T-helper 2 cell treated with Interferon-gamma antibody and Interleukin-4, amounts not matched to agents 5 μg/mL and 100 μg/mL, for 36 hours (primary cell): Measurements from ENCODE around the gene TRPV3.
"Not testable (repeated sequence)": the region's sequence is repeated elsewhere in the genome, so short reads cannot be mapped to it uniquely, and the experiment has no call there.

Experiments
- DNase-seq: peaks from one replicate; pipeline ENCODE4 v3.0.0; 2021; ENCODE audit warnings: low spot score
- H3K27ac Mint-ChIP-seq: one replicate; pipeline ENCODE4 v1.8.0; 2021; ENCODE audit warnings: mild to moderate bottlenecking, mixed read lengths
- H3K27me3 Mint-ChIP-seq: one replicate; pipeline ENCODE4 v1.8.0; 2021; ENCODE audit warnings: low read depth, mixed read lengths
- H3K36me3 Mint-ChIP-seq: one replicate; pipeline ENCODE4 v1.8.0; 2021; ENCODE audit warnings: low read depth, mixed read lengths
- H3K4me1 Mint-ChIP-seq: one replicate; pipeline ENCODE4 v1.8.0; 2021; ENCODE audit warnings: low read depth, mixed read lengths
- H3K4me3 Mint-ChIP-seq: one replicate; pipeline ENCODE4 v1.8.0; 2022; ENCODE audit warnings: mild to moderate bottlenecking, moderate library complexity, mixed read lengths
- H3K9me3 Mint-ChIP-seq: one replicate; pipeline ENCODE4 v1.8.0; 2021; ENCODE audit warnings: mixed read lengths

TRPV3 gene

DNA sequence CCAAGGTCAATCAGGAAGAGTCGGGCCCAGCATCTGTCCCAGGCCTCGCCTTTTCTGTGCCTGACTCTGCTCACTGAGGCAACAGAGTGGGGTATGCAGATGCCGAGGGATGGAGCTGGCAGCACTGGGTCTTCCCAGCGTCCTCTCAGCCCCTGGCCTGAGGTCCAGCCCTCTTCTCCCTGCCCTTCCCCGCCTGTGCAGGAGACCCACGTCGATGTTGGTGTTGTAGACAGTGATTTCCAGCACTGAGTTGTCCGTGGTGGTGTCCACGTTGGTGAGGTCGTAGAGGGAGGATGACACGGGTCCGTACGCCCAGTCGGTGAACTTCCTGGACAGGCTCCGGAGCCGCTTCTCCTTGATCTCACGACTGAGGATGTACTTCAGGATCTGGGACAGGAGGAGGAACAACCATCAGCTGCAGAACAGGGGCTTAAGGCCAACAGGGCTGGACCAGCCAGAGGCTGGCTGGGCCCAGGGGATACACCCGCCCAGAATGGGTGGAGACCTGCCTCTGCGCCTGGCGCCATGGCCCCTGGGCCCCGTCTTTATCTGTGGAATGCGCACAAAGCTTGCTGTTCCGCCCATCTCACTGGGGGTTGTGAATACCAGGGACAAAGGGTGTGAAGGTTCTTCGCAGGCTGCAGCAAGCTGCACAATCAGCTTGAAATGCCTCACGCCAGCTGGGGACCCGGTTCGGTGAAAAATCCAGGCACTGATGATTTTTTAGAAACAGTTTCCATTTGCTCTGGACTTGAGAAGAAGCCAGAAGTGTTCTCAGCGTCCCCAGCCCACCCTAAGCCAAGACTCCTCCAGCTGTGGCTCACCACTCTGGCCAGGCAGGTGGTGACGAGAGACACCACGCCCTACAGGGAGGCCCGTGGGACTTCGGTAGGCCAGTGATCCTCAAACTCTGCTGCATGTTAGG lies 27.5 kb downstream of the TRPV3 start:
- DNase-seq = no peak
- no peaks in the 10 kb centered on the region for H3K9me3 Mint-ChIP-seq
- H3K36me3 Mint-ChIP-seq = no peaks in the 10 kb centered on the region
- no peaks in the 10 kb centered on the region for H3K27me3 Mint-ChIP-seq
- peaks cover 4% of the 10 kb centered on the region for H3K4me1 Mint-ChIP-seq
- H3K27ac Mint-ChIP-seq = no peak overlapping the region
- no peak overlapping the region for H3K4me3 Mint-ChIP-seq

DNA sequence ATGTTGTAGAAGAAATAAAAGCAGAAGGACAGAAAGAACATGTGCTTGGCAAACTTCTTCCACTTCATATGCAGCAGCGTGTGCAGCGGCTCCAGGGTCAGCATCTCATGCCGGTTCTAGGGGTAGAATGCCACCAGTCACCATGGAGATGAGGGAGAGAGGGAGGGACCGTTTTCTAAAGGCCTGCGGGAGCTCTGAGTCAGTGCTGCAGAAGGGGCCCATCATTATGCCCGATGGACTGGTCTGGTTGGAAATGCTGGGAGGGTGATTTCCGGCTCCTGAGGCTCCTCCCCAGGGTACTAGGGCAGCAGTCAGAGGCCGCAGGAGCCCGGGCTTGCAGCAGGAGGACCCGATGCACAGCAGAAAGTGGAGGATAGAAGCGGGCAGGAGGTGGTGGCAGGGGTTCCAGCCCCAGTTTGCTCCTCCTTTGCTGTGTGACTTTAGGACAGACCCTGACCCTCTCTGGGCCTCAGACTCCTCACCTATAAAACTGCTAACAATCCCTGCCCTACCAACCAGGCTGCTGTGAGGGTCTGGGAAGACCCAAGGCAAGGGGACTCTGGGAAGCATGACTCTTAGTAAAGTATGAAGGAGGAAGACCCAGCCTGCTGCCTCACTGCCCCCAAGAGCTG lies 28.6 kb downstream of the TRPV3 start:
- Mint-ChIP-seq H3K9me3 (no peaks in the 10 kb centered on the region), H3K27ac (no peak overlapping the region), H3K36me3 (no peaks in the 10 kb centered on the region), H3K4me3 (no peak overlapping the region), H3K27me3 (no peaks in the 10 kb centered on the region), H3K4me1 (no peaks in the 10 kb centered on the region)
- DNase-seq = no peak

DNA sequence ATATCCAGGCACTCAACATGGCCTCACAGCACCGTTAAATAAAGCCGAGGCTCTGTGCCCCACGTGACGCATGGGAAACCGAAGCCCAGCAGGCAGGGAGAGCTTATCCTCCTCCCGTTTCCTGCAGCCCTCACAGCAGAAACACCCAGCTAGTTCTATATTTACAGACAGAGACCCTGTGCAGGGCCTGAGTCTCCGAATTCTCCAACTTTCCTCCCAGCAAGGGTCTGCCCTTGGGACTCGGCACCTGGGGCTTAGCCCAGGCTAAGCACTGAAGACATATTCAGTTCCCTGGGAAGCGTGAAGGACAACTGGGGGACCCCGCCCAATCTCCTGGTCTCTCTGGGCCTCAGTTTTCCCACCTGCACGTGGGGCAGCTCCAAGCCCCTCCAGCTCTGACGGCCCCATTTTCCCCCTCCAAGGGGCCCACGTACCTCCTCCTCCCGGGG lies 29.2 kb downstream of the TRPV3 start:
- no peaks in the 10 kb centered on the region for H3K27me3 Mint-ChIP-seq
- no peak overlapping the region for H3K27ac Mint-ChIP-seq
- DNase-seq = no peak
- no peaks in the 10 kb centered on the region for H3K9me3 Mint-ChIP-seq
- no peaks in the 10 kb centered on the region for H3K4me1 Mint-ChIP-seq
- no peak overlapping the region for H3K4me3 Mint-ChIP-seq
- no peaks in the 10 kb centered on the region for H3K36me3 Mint-ChIP-seq

DNA sequence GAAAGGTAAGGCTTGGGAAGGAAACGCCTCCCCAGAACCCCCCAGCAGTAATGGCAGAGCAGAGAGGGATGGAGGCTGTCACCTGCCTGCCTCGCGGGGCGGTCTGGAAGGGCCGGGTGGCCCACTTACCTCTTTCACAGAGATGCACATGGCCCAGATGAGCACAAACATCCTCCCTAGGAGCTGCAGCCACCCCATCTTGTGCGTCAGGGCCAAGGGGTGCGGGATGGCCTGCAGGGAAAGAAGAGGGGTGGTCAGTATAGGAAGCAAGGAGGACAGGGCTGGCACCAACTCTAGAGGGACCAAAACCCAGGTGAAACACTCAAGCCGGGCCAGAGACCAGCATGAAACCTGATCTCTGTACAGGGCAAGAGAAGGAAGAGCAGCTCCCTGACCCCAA lies 29.7 kb downstream of the TRPV3 start:
- no peak for DNase-seq
- Mint-ChIP-seq H3K27ac (no peak overlapping the region), H3K36me3 (no peaks in the 10 kb centered on the region), H3K4me1 (no peaks in the 10 kb centered on the region), H3K27me3 (no peaks in the 10 kb centered on the region), H3K4me3 (no peak overlapping the region), H3K9me3 (no peaks in the 10 kb centered on the region)

DNA sequence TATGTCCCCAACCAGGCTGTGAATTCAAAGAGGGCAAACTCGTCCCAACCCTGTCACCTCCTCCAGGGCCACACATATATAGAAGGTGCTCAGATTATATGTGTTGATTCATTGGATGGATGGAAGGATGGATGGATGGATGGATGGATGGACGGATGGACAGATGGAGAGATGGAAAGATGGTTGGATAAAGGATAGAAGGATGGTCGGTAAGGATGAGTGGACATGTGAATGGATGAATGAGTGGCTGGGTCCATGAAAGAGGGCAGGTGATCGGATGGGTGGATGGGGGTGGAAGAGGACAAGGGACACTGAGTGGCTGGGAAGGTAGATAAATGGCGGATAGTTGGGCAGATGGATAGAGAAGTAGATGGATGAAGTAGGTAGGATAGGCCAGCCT lies 30.1 kb downstream of the TRPV3 start:
- no peak for DNase-seq
- Mint-ChIP-seq H3K27ac (no peak overlapping the region), H3K27me3 (no peaks in the 10 kb centered on the region), H3K36me3 (no peaks in the 10 kb centered on the region), H3K4me1 (no peaks in the 10 kb centered on the region), H3K4me3 (no peak overlapping the region), H3K9me3 (no peaks in the 10 kb centered on the region)

DNA sequence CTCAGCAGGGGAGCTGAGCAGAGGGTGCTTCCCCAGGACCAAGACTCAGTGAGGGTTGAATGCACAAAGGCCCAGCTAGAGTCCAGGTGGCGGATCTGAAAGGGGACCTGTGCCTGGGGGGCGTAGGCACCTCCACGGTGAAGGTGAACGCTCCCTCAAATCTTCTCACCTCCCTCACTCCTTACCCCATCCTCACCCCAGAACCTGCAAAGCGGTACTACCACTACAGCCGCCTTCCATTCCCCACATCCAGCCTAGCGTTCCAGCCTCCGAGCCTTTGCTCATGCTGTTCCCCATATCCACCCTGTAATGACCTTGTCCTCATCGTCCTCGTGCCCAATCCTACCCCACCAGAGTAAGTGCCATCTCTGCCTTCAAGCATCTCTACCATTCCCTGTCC lies 30.6 kb downstream of the TRPV3 start:
- Mint-ChIP-seq H3K4me1 (no peaks in the 10 kb centered on the region), H3K4me3 (no peak overlapping the region), H3K27me3 (no peaks in the 10 kb centered on the region), H3K27ac (no peak overlapping the region), H3K9me3 (no peaks in the 10 kb centered on the region), H3K36me3 (no peaks in the 10 kb centered on the region)
- no peak for DNase-seq

DNA sequence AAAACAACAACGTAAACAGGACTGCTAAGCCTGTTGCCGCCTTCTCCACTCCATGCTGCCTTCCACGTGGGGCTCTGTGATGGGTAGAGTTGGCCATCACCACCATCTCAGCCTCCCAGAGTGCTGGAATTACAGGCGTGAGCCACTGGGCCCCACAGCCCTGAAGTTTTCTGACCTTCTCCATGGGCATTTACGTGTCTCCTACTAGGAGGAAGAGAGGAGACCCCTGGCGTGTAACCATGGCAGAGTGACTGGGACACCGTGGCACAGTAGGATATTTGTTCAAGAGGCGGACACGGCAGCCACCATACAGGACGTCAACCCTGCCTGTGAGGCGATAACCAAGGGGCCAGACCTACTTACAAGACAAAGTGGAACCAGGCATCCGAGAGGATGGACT lies 31.1 kb downstream of the TRPV3 start:
- no peaks in the 10 kb centered on the region for H3K9me3 Mint-ChIP-seq
- no peak overlapping the region for H3K27ac Mint-ChIP-seq
- no peak for DNase-seq
- H3K36me3 Mint-ChIP-seq = no peaks in the 10 kb centered on the region
- no peaks in the 10 kb centered on the region for H3K4me1 Mint-ChIP-seq
- no peaks in the 10 kb centered on the region for H3K27me3 Mint-ChIP-seq
- no peak overlapping the region for H3K4me3 Mint-ChIP-seq

DNA sequence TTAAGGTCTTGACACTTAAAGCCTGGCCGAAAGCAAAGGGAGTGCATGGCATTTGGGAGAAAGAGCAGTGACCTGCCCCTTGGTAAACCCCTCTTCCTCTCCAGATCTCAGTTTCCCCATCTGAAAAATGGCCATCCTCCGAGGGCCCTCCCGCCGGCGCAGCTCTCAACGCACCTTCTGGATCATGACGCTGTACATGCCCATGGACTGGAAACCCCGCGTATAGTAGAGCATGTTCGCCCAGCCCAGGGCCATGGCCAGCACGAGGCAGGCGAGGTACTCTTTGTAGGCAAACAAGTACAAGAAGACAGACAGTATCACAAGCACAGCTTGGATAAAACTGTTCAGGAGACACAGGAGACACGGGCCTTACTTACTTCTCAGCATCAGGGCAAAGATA lies 33.6 kb downstream of the TRPV3 start:
- Mint-ChIP-seq H3K27ac (no peak overlapping the region), H3K9me3 (no peaks in the 10 kb centered on the region), H3K27me3 (no peaks in the 10 kb centered on the region), H3K36me3 (no peaks in the 10 kb centered on the region), H3K4me3 (no peak overlapping the region), H3K4me1 (no peaks in the 10 kb centered on the region)
- DNase-seq = no peak

DNA sequence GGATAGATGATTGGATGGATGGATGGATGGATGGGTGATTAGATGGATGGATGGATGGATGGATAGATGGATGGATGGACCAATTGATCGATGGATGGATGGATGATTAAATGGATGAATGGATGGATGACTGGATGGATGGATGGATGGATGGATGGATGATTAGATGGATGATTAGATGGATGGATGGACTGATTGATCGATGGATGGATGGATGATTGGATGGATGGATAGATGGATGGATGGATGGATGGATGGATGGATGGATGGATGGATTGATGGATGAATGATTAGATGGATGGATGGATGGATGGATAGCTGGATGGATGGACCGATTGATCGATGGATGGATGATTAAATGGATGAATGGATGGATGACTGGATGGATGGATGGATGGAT lies 38.1 kb downstream of the TRPV3 start:
- H3K27ac Mint-ChIP-seq, H3K4me3 Mint-ChIP-seq, H3K4me1 Mint-ChIP-seq, H3K9me3 Mint-ChIP-seq, DNase-seq, H3K36me3 Mint-ChIP-seq, H3K27me3 Mint-ChIP-seq: not testable (repeated sequence)

DNA sequence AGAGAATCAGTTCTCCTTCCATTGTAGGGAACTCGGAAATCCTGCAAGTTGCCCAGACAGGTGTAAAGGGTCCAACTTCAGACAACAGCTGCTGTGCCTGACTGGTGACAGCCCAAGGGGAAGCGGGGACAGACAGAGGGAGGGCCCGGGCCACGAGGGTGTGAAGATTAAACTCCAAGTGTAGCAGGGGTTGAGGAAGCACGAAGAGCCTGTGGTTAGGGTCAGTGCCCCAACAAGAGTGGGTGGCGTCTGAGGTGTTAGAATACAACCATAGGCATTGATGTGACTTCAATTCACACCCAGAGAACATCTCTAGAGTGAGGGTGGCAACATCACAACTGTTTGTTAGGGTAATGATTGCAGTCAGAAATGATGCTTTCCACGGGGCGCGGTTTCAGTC lies 42.7 kb downstream of the TRPV3 start:
- no peaks in the 10 kb centered on the region for H3K36me3 Mint-ChIP-seq

DNA sequence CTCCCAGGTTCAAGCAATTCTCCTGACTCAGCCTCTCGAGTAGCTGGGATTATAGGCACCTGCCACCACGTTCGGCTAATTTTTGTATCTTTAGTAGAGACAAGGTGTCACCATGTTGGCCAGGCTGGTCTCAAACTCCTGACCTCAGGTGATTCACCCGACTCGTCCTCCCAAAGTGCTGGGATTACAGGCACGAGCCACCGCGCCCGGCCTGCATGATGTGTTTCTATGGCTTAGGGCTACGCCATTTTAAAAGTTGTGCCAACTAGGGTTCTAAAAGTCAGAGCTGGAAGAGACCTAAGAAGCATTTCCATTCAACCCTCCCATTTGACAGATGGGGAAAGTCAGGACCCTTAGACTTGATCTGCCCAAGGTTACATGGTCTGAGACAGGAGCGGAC lies 43.4 kb downstream of the TRPV3 start:
- not testable (repeated sequence) for H3K36me3 Mint-ChIP-seq, H3K27me3 Mint-ChIP-seq, H3K4me3 Mint-ChIP-seq, DNase-seq, H3K9me3 Mint-ChIP-seq, H3K4me1 Mint-ChIP-seq, H3K27ac Mint-ChIP-seq

More for the DNA sequence above, 42.7 kb downstream of the TRPV3 start:
- no peak for DNase-seq
- Mint-ChIP-seq H3K27me3 (no peaks in the 10 kb centered on the region), H3K9me3 (no peaks in the 10 kb centered on the region), H3K4me1 (no peaks in the 10 kb centered on the region), H3K27ac (no peak overlapping the region), H3K4me3 (no peak overlapping the region)

DNA sequence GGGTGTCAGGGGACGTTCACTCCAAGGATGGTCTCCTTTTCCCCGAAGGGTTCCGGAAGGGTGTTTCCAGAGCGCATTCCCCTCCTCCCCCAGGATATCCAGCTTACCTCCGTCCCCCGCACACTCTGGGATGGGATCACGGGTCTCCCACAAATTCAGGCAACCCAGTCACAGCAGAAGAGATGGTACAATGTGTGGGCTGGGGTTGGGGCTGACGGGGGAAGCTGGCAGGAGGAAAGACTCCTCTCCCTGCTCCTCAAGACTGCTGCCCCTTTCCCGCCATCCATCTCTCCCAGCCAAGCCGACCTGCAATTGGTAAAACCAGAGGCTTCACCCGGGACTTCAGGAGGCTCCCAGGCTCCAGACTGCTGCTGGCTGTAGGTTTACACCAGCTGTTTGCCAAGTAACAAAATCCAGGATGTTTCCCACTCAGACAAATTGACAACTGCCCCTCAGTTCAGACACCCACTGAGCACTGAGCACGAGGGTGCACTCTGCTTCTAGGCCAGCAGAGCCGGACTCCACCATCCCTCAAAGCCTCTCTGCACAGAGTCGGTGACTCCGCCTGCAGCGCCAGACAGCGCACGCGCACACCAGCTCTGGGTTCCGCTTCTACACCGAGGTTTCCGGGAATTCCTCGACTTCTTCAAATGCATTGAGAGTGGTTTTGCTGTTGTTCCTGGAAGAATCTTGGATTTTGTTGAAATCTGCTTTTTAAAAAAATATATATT lies 44.1 kb downstream of the TRPV3 start:
- H3K27ac Mint-ChIP-seq = no peak overlapping the region
- H3K27me3 Mint-ChIP-seq = no peaks in the 10 kb centered on the region
- no peaks in the 10 kb centered on the region for H3K36me3 Mint-ChIP-seq
- H3K4me1 Mint-ChIP-seq = no peaks in the 10 kb centered on the region
- H3K9me3 Mint-ChIP-seq = no peaks in the 10 kb centered on the region
- no peak for DNase-seq
- H3K4me3 Mint-ChIP-seq = no peak overlapping the region

DNA sequence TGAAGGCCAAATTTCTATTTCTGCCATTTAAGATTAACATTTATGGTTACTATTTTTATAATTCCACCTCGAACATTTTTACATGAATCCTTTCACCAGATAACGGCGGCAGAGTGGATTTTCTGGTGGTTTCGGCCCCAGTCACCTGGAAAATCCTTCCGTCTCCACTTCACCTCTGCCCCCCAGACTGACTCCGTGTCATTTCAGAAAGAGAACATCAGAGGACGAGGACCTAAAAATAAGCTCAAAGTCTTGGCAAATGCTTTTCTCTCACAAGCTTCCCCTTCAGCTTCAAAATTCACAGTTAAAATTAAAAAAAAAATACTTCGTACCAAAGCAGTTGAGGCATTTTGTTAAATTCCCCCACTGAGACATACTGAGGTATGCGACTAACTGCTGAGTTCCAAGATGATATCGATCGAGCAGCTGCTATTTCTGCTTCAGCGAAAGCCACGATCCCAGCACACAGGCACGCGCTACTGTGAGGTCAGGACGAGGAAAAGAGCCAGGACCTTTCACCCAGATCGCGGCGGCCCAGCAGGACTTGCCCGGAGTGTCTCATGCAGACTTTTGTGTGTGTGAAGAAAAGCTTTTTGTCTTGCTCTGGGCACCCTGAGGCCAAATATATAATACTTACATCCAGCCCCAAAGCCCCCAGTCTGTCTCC lies 45.0 kb downstream of the TRPV3 start:
- no peaks in the 10 kb centered on the region for H3K27me3 Mint-ChIP-seq
- no peaks in the 10 kb centered on the region for H3K4me1 Mint-ChIP-seq
- no peaks in the 10 kb centered on the region for H3K36me3 Mint-ChIP-seq
- no peaks in the 10 kb centered on the region for H3K9me3 Mint-ChIP-seq
- no peak overlapping the region for H3K27ac Mint-ChIP-seq
- no peak overlapping the region for H3K4me3 Mint-ChIP-seq
- no peak for DNase-seq
